A673 (cell line): ENCODE results near the gene TMED7.

Experiments
- CTCF ChIP-seq: fragments of 300-800, 200-600 bp; sonication (generic); conservative IDR thresholded peaks from 2 replicates; pipeline ENCODE4 v1.5.1; 2017; ENCODE audit warnings: low read depth, mild to moderate bottlenecking, antibody characterized with exemption, low read length, moderate library complexity, mixed read lengths
- EZH2 ChIP-seq: fragments of 200-600 bp; sonication (generic); IDR thresholded peaks from 2 replicates; pipeline ENCODE4 v1.6.1; 2017; ENCODE audit warnings: borderline replicate concordance, low read depth, mild to moderate bottlenecking, mixed read lengths, antibody characterized with exemption, low read length; ENCODE audit not compliant: poor library complexity, severe bottlenecking

DNA sequence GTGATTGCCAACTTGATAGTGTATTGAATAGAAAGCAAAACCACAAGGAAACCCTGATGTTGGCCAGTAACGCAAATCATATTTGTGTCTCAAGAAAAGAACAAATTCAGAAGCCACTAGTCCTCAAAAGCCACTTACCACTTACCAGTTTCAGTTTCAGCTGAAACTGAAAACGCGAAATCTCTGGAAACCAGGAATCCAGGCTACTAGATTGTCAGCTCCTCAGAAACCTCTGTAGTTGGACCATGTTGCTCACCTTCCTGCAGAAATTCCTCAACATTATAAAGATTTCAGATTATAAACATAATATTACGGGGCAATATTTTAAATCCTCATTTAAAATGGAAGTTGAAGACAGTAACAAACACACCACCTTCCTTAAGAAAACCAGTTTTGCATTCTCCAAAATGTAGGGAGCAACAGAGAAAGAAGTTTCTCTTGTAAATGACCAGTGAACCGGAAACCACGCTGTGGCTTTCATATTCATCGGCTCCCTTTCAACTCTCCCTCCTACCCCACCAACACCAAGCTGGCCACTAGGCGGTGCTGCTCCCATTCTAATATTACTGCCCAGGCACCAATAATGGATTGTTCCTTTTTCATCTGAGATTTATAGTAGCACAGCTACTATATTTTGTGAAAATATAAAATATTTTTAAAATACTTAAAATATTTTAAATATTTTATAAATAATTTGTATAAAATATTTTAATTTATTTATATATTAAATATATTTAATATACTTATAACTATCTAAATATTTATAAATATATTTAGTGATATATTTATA, 8.7 kb upstream of the TMED7 start:
- TF ChIP-seq EZH2 (no peak), CTCF (peak; percentile 94)
